ENCODE data around the gene DBX1.
A peak's percentile ranks its signal among the peaks of the same experiment; 100 is the strongest.

DNA sequence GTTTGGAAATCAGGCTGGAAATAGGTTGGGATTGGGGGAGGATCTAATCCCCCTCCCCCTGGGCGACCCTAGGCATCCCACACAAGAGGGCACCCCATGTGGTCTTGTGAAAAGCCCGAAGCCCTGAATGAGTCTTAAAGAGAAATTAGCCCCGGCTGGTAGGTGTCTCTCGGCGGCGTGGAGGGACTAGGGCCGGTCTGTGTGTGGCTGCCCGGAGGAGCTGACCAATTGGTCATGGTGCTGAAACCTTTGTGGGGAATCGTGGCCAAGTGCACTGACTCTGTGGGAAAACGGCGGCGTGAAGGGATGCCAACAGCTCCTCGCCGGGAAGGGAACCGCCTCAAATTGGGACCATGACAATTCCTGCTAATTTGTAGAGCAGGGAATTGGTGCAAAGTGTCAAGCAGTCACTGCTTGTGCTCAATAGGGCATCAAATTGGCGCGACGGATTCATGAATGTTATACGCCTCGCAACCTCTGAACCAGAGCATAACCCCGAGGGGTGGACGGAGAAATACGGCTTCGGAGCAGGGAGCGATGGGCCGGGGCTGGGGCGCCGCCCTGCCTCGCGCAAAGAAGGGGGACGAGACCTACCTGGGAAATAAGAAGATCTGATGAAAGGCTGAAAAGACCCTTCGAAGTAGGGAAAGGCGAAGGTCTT, 1.5 kb downstream of the DBX1 start:
- TF ChIP-seq, protein P1, sequence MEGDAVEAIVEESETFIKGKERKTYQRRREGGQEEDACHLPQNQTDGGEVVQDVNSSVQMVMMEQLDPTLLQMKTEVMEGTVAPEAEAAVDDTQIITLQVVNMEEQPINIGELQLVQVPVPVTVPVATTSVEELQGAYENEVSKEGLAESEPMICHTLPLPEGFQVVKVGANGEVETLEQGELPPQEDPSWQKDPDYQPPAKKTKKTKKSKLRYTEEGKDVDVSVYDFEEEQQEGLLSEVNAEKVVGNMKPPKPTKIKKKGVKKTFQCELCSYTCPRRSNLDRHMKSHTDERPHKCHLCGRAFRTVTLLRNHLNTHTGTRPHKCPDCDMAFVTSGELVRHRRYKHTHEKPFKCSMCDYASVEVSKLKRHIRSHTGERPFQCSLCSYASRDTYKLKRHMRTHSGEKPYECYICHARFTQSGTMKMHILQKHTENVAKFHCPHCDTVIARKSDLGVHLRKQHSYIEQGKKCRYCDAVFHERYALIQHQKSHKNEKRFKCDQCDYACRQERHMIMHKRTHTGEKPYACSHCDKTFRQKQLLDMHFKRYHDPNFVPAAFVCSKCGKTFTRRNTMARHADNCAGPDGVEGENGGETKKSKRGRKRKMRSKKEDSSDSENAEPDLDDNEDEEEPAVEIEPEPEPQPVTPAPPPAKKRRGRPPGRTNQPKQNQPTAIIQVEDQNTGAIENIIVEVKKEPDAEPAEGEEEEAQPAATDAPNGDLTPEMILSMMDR (optimal IDR thresholded peaks at IDR 0.05 in 1 of 3, IDR thresholded peaks at IDR 0.05 in 1 of 3, conservative IDR thresholded peaks at IDR 0.05 in 1 of 3; ENCODE audit: extremely low read depth in 1 of 3, insufficient read depth in 2 of 3, low read length in 3 of 3), result no peak
- TF ChIP-seq EZH2 (IDR thresholded peaks at IDR 0.05; ENCODE audit: low read length), result peak; percentile 81
